ENCODE results near the gene FMOD. TPM values are rescaled to one million over a fixed set of nuclear protein-coding genes. Genes with fewer than 3 reads are reported as not detected.

The FMOD gene
- total RNA-seq, 4 donors from 2014 or later: 4.3 to 29.9 (median 9.9) TPM

DNA sequence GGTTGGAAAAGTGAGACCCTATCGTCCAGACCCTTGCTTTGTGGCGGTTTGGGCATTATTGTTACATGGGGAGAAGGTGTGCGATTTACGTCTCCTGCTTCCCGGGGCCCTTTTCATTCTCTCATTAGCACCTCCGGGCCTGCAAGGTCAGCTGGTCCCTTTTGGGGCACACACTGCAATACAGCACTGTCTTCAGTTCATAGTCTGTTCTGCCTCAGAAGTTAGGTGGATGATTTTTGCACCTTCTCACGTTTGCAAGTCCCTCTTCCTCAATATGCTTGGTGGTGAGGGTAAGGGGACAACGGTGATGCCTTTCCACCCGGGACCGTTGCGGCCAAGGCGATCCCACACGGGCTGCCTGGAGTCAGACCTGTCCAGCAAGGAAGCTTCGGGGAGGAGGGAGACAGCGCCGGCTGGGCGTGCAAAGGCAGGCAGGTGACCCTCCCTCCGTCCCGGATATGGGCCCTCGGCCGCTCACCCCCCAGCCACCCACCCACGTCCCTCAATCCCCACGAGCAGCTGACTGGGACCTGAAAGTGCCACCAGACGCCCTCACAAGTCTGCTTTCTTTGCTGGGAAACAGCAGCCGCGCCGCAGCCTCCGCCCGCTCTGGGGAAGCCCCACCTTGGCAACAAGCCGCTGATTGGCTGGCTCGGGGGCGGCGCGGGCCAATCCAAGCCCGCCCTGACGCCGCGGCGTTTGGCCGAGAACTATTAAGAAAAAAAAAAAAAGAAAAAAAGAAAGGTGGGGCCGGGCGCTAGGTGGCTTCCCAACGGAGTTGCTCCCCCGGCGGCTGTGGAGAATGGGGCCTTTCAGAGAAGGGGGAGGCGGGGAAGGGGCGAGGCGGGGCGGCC, 23.9 kb downstream of the FMOD start:
- Histone ChIP-seq H3K27ac (peak overlapping the region; percentile 91 to 96 (median 93)), H3K4me1 (peaks cover 49 to 74% (median 50%) of the 10 kb centered on the region in 3 donors), H3K4me3 (peak overlapping the region; percentile 36 to 66 (median 54)), H3K9me3 (no peaks in the 10 kb centered on the region), H3K36me3 (no peaks in the 10 kb centered on the region), H3K27me3 (no peaks in the 10 kb centered on the region)
- peak; percentile 70 for DNase-seq
- intact Hi-C loops (cut with DNase I): no loop called here
- TF ChIP-seq, protein P1, sequence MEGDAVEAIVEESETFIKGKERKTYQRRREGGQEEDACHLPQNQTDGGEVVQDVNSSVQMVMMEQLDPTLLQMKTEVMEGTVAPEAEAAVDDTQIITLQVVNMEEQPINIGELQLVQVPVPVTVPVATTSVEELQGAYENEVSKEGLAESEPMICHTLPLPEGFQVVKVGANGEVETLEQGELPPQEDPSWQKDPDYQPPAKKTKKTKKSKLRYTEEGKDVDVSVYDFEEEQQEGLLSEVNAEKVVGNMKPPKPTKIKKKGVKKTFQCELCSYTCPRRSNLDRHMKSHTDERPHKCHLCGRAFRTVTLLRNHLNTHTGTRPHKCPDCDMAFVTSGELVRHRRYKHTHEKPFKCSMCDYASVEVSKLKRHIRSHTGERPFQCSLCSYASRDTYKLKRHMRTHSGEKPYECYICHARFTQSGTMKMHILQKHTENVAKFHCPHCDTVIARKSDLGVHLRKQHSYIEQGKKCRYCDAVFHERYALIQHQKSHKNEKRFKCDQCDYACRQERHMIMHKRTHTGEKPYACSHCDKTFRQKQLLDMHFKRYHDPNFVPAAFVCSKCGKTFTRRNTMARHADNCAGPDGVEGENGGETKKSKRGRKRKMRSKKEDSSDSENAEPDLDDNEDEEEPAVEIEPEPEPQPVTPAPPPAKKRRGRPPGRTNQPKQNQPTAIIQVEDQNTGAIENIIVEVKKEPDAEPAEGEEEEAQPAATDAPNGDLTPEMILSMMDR (IDR thresholded peaks at IDR 0.05): no peak
- peak in 3 of 4 donors; percentile 45 to 90 (median 58) for TF ChIP-seq POLR2A (IDR thresholded peaks at IDR 0.05)
- WGBS, 2 donors: 11 to 12% methylated on average over 13 to 15 of the region's 49 CpGs

- Histone ChIP-seq H3K36me3 (no peaks in the 10 kb centered on the region), H3K9me3 (no peaks in the 10 kb centered on the region), H3K4me1 (peaks cover 62 to 80% (median 64%) of the 10 kb centered on the region in 3 donors), H3K27me3 (no peaks in the 10 kb centered on the region), H3K4me3 (no peak overlapping the region), H3K27ac (peak overlapping the region; percentile 42 to 96 (median 88))
- no peak for DNase-seq
- WGBS, 2 donors: 66 to 78% methylated on average over 9 to 10 of the region's 13 CpGs
- TF ChIP-seq, protein P1 (IDR thresholded peaks at IDR 0.05): no peak
- no peak for TF ChIP-seq POLR2A (IDR thresholded peaks at IDR 0.05)
- intact Hi-C loops (cut with DNase I): no loop called here
Measured at GRCh38 chr1:203325418-203326091, 25.4 kb downstream of the FMOD start.

- H3K36me3 ChIP-seq: no peaks in the 10 kb centered on the region
- no peak overlapping the region for H3K4me3 ChIP-seq
- intact Hi-C loops (cut with DNase I): no loop called here
- WGBS, 2 donors: 29 to 42% methylated on average over 2 to 5 of the region's 5 CpGs
- DNase-seq: no peak
- H3K27ac ChIP-seq: peak overlapping the region; percentile 42 to 96 (median 88)
- peaks cover 64 to 85% (median 67%) of the 10 kb centered on the region in 3 donors for H3K4me1 ChIP-seq
- no peaks in the 10 kb centered on the region for H3K9me3 ChIP-seq
- H3K27me3 ChIP-seq: no peaks in the 10 kb centered on the region
- TF ChIP-seq, protein P1 (IDR thresholded peaks at IDR 0.05): no peak
- TF ChIP-seq POLR2A (IDR thresholded peaks at IDR 0.05): peak in 1 of 4 donors; percentile 58
Measured at GRCh38 chr1:203325026-203325417, 25.9 kb downstream of the FMOD start.

DNA sequence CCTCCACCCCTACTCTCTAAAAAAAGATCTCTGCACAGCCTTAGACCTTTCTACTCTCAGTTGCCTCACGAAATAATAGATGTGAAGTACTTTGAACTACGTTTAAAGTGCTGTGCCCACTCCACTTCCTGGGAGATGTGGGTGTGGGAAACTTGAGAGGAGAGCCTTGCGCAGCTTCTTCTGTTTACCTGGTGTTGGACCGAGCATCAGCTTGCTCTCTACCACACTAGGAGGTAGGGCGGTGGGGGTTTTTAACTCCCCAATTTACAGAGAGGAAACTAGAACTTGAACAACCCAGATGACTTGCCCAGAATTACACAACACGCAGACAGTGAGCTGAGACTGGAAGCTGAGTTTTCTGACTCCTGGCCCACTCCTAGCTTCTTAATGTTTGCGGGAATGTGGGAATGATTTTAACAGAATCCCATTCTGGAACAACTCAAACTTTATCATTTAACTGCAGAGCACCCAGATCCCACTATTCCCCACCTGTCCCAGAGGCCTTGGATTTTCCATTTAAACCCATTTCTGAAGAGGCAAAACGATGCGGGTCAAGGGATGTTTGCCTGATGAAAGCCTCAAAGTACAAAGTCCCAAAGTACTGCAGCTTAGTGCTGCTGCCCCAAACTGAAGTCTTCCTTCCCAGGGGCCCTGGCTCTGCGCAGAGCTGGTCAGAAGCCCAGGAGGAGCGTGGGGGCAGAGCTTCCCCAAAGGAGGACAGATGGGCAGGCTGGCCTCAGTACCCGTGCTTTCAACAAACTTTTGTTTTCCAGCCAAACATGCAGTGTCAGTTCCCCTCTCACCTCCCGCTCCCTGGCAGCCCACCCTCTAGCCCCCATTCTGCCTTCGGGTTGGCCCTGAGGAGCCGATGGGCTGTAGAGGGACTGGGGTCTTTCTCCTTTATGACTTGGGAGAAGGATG, 26.6 kb downstream of the FMOD start:
- Histone ChIP-seq H3K9me3 (no peaks in the 10 kb centered on the region), H3K4me3 (no peak overlapping the region), H3K36me3 (no peaks in the 10 kb centered on the region), H3K4me1 (peaks cover 64 to 87% (median 67%) of the 10 kb centered on the region in 3 donors), H3K27ac (peak overlapping the region; percentile 42 to 96 (median 88)), H3K27me3 (no peaks in the 10 kb centered on the region)
- WGBS, 2 donors: 74 to 75% methylated on average over 10 to 15 of the region's 15 CpGs
- no peak for DNase-seq
- TF ChIP-seq, protein P1 (IDR thresholded peaks at IDR 0.05): no peak
- no peak for TF ChIP-seq POLR2A (IDR thresholded peaks at IDR 0.05)
- intact Hi-C loops (cut with DNase I): no loop called here
